Fibroblast of pulmonary artery (primary cell): ENCODE results near the gene TRIM71.

Experiments used
- DNase-seq: peaks from one replicate; pipeline ENCODE4 v3.0.0-alpha.2; 2010; ENCODE audit warnings: low read depth
- H3K4me3 ChIP-seq: replicated peaks from 2 replicates; pipeline ENCODE4 v1.5.1; 2011; ENCODE audit warnings: low read depth, mild to moderate bottlenecking, control low read depth, low read length, moderate library complexity
- TF ChIP-seq, protein P1 (sequence below): IDR thresholded peaks from 2 replicates; pipeline ENCODE4 v1.5.1; 2011; ENCODE audit warnings: mild to moderate bottlenecking, control low read depth, low read length, inconsistent platforms; ENCODE audit errors: missing control alignments

TRIM71 gene

DNA sequence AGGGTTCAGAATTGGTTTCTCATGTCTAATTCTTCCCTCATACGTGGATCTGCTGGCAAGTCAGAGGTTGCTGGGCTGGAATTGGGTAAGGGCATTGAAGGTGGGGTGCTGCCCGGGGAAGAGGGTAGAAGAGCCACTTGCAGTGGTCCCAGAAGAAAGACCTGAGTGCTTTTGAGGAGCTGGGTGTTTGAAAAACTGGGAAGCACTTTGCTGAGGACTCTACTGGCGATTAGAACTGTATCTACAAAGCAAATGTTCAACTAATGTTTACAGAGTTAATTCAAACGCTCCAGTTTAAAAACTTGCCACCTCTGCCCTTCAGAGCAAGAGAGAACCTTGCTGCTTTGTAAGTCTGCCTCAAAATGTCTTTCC is 21.9 kb downstream of the TRIM71 start:
- TF ChIP-seq, protein P1, sequence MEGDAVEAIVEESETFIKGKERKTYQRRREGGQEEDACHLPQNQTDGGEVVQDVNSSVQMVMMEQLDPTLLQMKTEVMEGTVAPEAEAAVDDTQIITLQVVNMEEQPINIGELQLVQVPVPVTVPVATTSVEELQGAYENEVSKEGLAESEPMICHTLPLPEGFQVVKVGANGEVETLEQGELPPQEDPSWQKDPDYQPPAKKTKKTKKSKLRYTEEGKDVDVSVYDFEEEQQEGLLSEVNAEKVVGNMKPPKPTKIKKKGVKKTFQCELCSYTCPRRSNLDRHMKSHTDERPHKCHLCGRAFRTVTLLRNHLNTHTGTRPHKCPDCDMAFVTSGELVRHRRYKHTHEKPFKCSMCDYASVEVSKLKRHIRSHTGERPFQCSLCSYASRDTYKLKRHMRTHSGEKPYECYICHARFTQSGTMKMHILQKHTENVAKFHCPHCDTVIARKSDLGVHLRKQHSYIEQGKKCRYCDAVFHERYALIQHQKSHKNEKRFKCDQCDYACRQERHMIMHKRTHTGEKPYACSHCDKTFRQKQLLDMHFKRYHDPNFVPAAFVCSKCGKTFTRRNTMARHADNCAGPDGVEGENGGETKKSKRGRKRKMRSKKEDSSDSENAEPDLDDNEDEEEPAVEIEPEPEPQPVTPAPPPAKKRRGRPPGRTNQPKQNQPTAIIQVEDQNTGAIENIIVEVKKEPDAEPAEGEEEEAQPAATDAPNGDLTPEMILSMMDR: no peak
- H3K4me3 ChIP-seq: no peak overlapping the region
- DNase-seq: no peak

DNA sequence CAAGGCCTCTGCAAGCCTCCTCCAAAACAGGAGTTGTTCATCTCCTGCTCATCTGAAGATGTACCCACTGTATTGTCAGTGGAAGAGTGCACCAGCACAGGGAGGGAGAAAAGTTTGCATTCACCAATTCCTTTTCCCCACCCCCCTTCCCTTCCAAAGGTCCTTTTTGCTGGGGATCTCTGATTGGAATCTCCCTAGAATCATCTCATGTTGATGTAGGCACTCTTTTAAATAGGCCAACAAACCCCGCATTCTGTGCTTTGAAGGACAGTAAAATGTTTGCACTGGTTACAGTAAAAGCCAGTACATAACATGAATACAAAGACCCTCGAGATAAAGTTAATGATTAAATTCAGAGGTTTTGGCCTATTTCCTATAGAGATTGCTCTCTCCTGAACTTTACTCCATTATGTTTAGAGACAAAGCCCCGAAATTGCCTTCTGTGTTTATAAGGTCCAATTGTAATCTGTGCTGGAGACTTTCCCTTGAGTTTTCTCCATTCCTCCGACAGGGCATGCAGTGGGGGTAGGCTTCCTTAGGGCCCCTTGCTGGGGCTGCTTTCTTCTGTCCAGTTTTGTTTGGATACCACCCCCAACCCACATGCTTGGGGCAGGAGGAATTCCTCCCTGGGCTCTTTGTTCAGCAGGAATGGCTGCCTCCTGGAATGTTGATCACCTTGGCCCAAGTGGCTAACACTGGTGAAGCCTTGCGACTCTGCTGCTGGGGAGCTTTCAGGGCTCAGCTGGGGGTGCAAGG is 22.5 kb downstream of the TRIM71 start:
- DNase-seq: no peak
- TF ChIP-seq, protein P1: no peak
- no peak overlapping the region for H3K4me3 ChIP-seq

DNA sequence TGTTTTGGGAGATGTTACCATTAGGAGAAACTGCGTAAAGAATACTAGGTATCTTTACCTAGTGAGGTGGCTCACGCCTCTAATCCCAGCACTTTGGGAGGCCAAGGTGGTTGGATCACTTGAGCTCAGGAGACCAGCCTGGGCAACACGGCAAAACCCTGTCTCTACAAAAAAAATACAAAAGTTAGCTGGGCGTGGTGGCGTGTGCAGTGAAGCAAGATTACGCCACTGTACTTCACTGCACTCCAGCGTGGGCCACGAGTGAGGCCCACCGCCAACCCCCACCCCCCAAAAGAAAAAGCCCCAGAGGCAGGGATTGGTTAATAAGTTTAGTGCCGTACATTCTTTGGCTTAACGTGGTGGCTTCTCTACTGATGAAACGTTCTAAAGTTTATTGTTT is 23.5 kb downstream of the TRIM71 start:
- no peak for DNase-seq
- TF ChIP-seq, protein P1: no peak
- no peak overlapping the region for H3K4me3 ChIP-seq

DNA sequence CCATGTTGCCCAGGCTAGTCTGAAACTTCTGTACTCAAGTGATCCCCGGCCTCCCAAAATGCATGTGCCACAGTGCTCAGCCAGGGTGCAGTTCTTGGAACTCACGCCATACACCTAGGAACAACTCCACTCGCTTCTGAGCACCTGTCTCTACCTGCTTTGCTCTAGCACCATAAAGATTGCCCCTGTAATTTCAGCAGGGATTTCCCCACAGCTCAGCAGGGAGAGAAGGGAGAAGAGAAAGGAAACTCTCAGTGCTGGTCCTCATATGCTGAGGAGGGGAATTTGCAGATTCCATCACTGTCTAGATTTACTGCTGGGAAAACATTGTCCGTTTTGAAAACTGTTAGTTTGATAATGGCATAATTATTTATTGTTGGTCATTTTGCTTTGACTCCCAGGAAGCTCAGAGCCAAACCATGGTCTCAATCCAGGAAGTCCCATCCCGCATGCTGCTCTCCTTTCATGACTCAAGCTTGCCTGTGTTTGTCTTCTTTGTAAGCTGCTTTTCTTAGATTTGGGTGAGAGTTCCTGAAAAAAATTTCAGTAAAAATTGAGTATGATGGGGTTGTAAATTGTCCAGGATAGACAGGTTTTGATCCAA is 24.2 kb downstream of the TRIM71 start:
- no peak overlapping the region for H3K4me3 ChIP-seq
- TF ChIP-seq, protein P1: no peak
- no peak for DNase-seq

DNA sequence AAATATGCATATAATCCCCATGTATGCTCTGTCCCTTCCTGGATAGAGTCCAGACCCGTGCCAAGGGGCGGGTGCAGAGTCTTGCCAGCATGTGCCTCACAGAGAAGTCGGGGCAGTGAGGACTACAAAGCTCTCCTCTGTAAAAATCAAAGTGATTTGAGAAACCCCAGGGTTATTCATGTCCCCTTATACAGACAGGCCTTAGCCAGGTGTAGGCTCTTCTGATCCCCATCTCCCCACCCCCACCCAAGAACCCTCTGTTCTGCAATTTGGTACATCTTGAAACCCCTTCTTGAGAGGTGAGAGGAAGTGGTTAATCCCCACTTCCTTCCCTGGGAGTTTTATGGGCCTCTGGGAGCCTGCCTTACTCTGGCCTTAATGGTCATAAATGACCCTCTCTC is 24.7 kb downstream of the TRIM71 start:
- TF ChIP-seq, protein P1: no peak
- DNase-seq: no peak
- H3K4me3 ChIP-seq: no peak overlapping the region

DNA sequence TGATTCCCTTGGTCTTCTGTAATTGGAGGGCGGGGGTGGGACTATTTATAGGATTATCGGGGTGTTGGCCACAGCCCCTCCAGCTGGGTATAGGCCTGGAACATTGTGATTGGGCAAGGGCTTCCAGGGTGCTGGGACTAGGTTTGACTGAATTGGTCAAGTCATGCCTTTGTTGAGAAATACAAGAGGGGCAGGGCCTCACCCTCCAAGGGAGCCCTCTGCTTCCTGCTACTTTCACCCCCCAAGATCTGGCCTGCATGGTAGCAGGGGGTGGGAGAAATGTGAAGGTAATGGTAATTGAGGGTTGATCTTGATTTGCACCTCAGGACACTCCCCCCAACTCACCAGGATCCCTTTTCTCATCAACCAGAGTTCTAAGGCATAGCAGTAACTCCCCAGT is 25.2 kb downstream of the TRIM71 start:
- no peak for DNase-seq
- TF ChIP-seq, protein P1: no peak
- no peak overlapping the region for H3K4me3 ChIP-seq
